GM18526 (cell line): Measurements from ENCODE around the gene ENTPD8.

Experiments
- POLR2A ChIP-seq: IDR thresholded peaks from 3 replicates; pipeline ENCODE4 v1.6.1; 2011; ENCODE audit not compliant: insufficient read length; ENCODE audit errors: extremely low read depth

Gene ENTPD8

GRCh38 chr9:137390553-137391410 lies 50.4 kb downstream of the ENTPD8 start:
- no peak for TF ChIP-seq POLR2A

- TF ChIP-seq POLR2A: no peak
These were observed 51.8 kb downstream of the ENTPD8 start for GRCh38 chr9:137389428-137389746.

DNA sequence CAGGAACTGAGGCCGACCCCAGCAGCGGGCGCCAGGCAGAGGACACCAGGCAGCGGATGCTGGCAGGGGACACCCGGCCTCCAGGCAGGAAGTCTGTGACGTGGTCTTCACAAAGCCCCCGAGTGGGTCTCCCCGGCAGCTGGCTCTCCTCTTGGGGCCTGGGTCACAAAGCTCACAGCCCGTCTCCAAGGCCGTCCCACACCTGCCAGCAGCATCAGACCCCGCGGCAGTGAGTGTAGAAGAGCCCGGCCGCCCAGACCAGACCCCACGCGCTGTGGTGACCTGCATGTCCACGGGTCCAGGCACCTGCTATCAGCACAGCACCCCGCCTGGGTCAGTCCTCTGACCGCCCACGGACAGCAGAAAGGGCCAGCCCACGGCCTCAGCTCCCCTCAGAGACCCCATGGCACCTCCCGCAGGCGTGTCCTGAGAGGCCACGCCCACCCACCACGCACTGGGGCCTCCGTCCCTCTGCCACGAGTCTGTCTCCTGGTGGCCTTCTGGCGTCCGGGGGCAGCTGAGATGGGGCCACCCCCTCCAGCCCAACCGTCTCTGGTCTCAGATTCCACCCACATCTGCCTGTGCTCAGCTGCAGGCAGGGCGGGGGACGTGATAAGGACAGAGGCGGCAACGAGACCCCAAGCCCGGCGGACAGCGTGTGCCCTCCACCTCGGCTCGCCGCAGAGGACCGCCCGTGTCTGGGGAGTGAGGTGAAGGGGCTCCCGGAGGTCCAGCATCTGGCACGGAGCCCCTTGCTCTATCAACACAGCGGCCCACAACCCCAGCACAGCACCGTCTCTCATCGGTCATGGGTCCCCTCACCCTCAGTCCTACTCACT lies 52.3 kb downstream of the ENTPD8 start:
- TF ChIP-seq POLR2A: no peak

GRCh38 chr9:137387891-137388560 lies 53.1 kb downstream of the ENTPD8 start:
- TF ChIP-seq POLR2A: no peak

DNA sequence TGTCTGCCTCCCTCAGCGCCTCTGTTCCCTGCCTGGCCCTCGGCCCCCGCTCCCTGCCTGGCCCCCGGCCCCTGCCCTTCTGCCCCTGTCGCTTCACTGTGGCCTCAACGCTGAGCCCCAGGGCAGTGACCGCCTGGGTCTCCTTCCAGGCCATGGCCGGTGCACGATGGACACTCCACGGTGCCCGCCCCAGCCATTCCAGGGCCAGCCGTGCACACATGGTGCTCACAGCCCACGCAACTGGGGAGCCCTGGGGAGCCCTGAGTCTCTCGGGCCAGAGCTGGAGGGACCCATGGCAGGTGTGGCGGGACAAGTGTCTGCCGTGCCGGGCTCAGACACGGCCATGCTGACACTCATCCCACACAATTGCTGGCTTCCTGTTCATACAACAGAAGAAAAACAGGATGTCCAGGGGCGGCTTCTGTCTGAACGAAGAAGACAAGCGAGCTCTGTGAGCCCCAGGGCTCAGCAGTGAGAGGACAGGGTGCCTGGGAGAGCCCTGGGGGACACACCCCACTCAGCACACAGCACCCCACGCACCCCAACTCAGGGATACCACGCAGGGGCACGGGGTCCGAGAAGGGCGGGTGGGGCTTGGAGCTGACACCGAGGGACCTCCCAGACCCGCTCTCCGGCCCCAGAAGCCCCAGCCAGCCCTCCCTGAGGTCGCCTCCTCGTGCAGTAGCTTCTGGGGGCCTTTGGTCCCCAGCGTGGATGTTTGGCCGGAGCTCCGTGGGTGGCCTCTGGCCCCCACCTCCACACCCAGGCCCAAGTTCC lies 53.9 kb downstream of the ENTPD8 start:
- no peak for TF ChIP-seq POLR2A

GRCh38 chr9:137385061-137385655 lies 56.0 kb downstream of the ENTPD8 start:
- no peak for TF ChIP-seq POLR2A
